IMR-90 (cell line): ENCODE measurements around the gene TRAPPC12. TPM values are rescaled to one million over a fixed set of nuclear protein-coding genes. Genes with fewer than 3 reads are reported as not detected.

Experiments used
- ATAC-seq: fragments of 200-7000 bp; cut with Tn5 transposase; 2 replicates; pipeline ENCODE4 v1.9.1; 2020; ENCODE audit warnings: low read depth, mild to moderate bottlenecking, moderate library complexity
- BruUV-seq: library from RNA; stranded (reverse); fragments of 400-500 nt; replicated peaks from 2 replicates; lab custom pipeline; 2021; lab: Mats Ljungman, UMichigan
- CTCF ChIA-PET: fragments of 300-600 bp; formaldehyde crosslinking; extraction: SDS; loops from one replicate; lab custom pipeline; 2021; ENCODE audit warnings: antibody characterized with exemption; lab: Yijun Ruan, JAX
- POLR2A ChIA-PET: fragments of 300-600 bp; sonication (Branson Sonifier 250); formaldehyde crosslinking; loops from one replicate; lab custom pipeline; 2022; ENCODE audit warnings: antibody characterized with exemption; ENCODE audit not compliant: unreplicated experiment; lab: Charles Lee
- DNase-seq: peaks from one replicate; pipeline ENCODE4 v3.0.0; 2013
- H2AFZ ChIP-seq: replicated peaks from 2 replicates; pipeline ENCODE3; 2013; ENCODE audit warnings: low read length, mild to moderate bottlenecking; ENCODE audit not compliant: poor library complexity
- H2AK5ac ChIP-seq: 2 replicates; pipeline ENCODE4 v1.6.1; 2013; ENCODE audit warnings: low read depth, low read length, inconsistent platforms
- H2AK9ac ChIP-seq: replicated peaks from 2 replicates; pipeline ENCODE3; 2013; ENCODE audit warnings: mild to moderate bottlenecking, low read depth, low read length, moderate library complexity; ENCODE audit not compliant: poor library complexity
- H2BK120ac ChIP-seq: 2 replicates; pipeline ENCODE4 v1.6.1; 2013; ENCODE audit warnings: low read depth, low read length, inconsistent platforms
- H2BK15ac ChIP-seq: 3 replicates; pipeline ENCODE4 v1.6.1; 2013; ENCODE audit warnings: low read depth, low read length, inconsistent platforms
- H2BK20ac ChIP-seq: 2 replicates; pipeline ENCODE4 v1.6.1; 2013; ENCODE audit warnings: low read depth, mild to moderate bottlenecking, inconsistent platforms, low read length, moderate library complexity
- H2BK5ac ChIP-seq: 2 replicates; pipeline ENCODE4 v1.6.1; 2013; ENCODE audit warnings: mild to moderate bottlenecking, low read depth, low read length, inconsistent platforms; ENCODE audit not compliant: poor library complexity, severe bottlenecking
- H3K14ac ChIP-seq: replicated peaks from 2 replicates; pipeline ENCODE4 v1.6.1; 2013; ENCODE audit warnings: low read depth, low read length, inconsistent platforms
- H3K18ac ChIP-seq: 2 replicates; pipeline ENCODE4 v1.6.1; 2013; ENCODE audit warnings: low read depth, low read length, control low read depth
- H3K23ac ChIP-seq: 2 replicates; pipeline ENCODE4 v1.6.1; 2013; ENCODE audit warnings: low read depth, low read length, inconsistent platforms
- H3K27ac ChIP-seq: 2 replicates; pipeline ENCODE4 v1.5.1; 2013; ENCODE audit warnings: mild to moderate bottlenecking, control low read depth, low read length; ENCODE audit not compliant: insufficient read depth
- H3K27me3 ChIP-seq: 2 replicates; pipeline ENCODE4 v1.6.1; 2013; ENCODE audit warnings: low read length; ENCODE audit not compliant: control insufficient read depth, insufficient read depth
- H3K36me3 ChIP-seq: 2 replicates; pipeline ENCODE4 v1.6.1; 2013; ENCODE audit warnings: low read length, mixed read lengths; ENCODE audit not compliant: control insufficient read depth, insufficient read depth
- H3K4ac ChIP-seq: 2 replicates; pipeline ENCODE4 v1.6.1; 2013; ENCODE audit warnings: low read depth, low read length, inconsistent platforms
- H3K4me1 ChIP-seq: 2 replicates; pipeline ENCODE4 v1.6.1; 2013; ENCODE audit warnings: low read length, mixed read lengths; ENCODE audit not compliant: control insufficient read depth, insufficient read depth
- H3K4me2 ChIP-seq: 2 replicates; pipeline ENCODE4 v1.6.1; 2013; ENCODE audit warnings: low read depth, mild to moderate bottlenecking, control low read depth, low read length, moderate library complexity
- H3K4me3 ChIP-seq: 2 replicates; pipeline ENCODE4 v1.5.1; 2013; ENCODE audit warnings: low read depth, mild to moderate bottlenecking, control low read depth, low read length, moderate library complexity; ENCODE audit not compliant: insufficient read depth
- H3K56ac ChIP-seq: 2 replicates; pipeline ENCODE4 v1.6.1; 2013; ENCODE audit warnings: low read length, inconsistent platforms; ENCODE audit not compliant: insufficient read depth; ENCODE audit errors: extremely low read depth
- H3K79me1 ChIP-seq, 2 experiments: 2 replicates each; pipeline ENCODE4 v1.6.1; 2013; ENCODE audit warnings: low read length in 2 of 2, inconsistent platforms in 1 of 2, low read depth in 1 of 2
- H3K9ac ChIP-seq: 2 replicates; pipeline ENCODE4 v1.6.1; 2013; ENCODE audit warnings: low read depth, low read length, control low read depth
- H3K9me1 ChIP-seq: 2 replicates; pipeline ENCODE4 v1.6.1; 2013; ENCODE audit warnings: low read length, inconsistent platforms; ENCODE audit not compliant: insufficient read depth
- H3K9me3 ChIP-seq: 2 replicates; pipeline ENCODE4 v1.6.1; 2013; ENCODE audit warnings: low read length; ENCODE audit not compliant: control insufficient read depth, insufficient read depth
- H4K20me1 ChIP-seq: 2 replicates; pipeline ENCODE4 v1.6.1; 2013; ENCODE audit warnings: low read length, inconsistent platforms; ENCODE audit not compliant: insufficient read depth
- H4K5ac ChIP-seq: 2 replicates; pipeline ENCODE4 v1.6.1; 2013; ENCODE audit warnings: mild to moderate bottlenecking, low read depth, low read length, control low read depth
- H4K8ac ChIP-seq, 2 experiments: 2 replicates each; pipeline ENCODE4 v1.6.1; 2013; ENCODE audit warnings: low read depth in 2 of 2, low read length in 2 of 2, control low read depth in 1 of 2, inconsistent platforms in 1 of 2
- H4K91ac ChIP-seq: 2 replicates; pipeline ENCODE4 v1.6.1; 2013; ENCODE audit warnings: low read depth, low read length, inconsistent platforms; ENCODE audit not compliant: insufficient read depth
- BHLHE40 ChIP-seq: fragments of 150-350 bp; IDR thresholded peaks from 2 replicates; pipeline ENCODE4 v1.6.1; 2016; ENCODE audit warnings: mild to moderate bottlenecking, low read depth, low read length
- CEBPB ChIP-seq: IDR thresholded peaks from 2 replicates; pipeline ENCODE4 v1.6.1; 2012; ENCODE audit warnings: low read depth, low read length, improper control_type of control experiment
- CHD1 ChIP-seq: IDR thresholded peaks from 2 replicates; pipeline ENCODE4 v1.6.1; 2012; ENCODE audit warnings: low read depth, low read length, improper control_type of control experiment
- CTCF ChIP-seq: conservative IDR thresholded peaks from 2 replicates; pipeline ENCODE4 v1.5.1; 2012; ENCODE audit warnings: mild to moderate bottlenecking, low read depth, low read length, improper control_type of control experiment
- FOS ChIP-seq: fragments of 150-350 bp; IDR thresholded peaks from 2 replicates; pipeline ENCODE4 v1.6.1; 2016; ENCODE audit warnings: low read depth, low read length
- MAFK ChIP-seq: IDR thresholded peaks from 2 replicates; pipeline ENCODE4 v1.6.1; 2012; ENCODE audit warnings: low read depth, low read length, improper control_type of control experiment
- MAZ ChIP-seq: IDR thresholded peaks from 2 replicates; pipeline ENCODE4 v1.6.1; 2012; ENCODE audit warnings: low read depth, mild to moderate bottlenecking, low read length, improper control_type of control experiment, moderate library complexity, borderline replicate concordance
- MXI1 ChIP-seq: IDR thresholded peaks from 2 replicates; pipeline ENCODE4 v1.6.1; 2012; ENCODE audit warnings: low read depth, mild to moderate bottlenecking, low read length, moderate library complexity, borderline replicate concordance
- NFE2L2 ChIP-seq: fragments of 150-350 bp; IDR thresholded peaks from 2 replicates; pipeline ENCODE4 v1.6.1; 2016; ENCODE audit warnings: low read depth, mild to moderate bottlenecking, low read length
- POLR2A ChIP-seq: IDR thresholded peaks from 2 replicates; pipeline ENCODE4 v1.6.1; 2012; ENCODE audit warnings: mild to moderate bottlenecking, low read depth, low read length
- RAD21 ChIP-seq: IDR thresholded peaks from 2 replicates; pipeline ENCODE4 v1.6.1; 2012; ENCODE audit warnings: low read length, improper control_type of control experiment
- RCOR1 ChIP-seq: IDR thresholded peaks from 2 replicates; pipeline ENCODE4 v1.6.1; 2012; ENCODE audit warnings: mild to moderate bottlenecking, low read length, improper control_type of control experiment; ENCODE audit not compliant: insufficient replicate concordance
- RFX5 ChIP-seq: IDR thresholded peaks from 2 replicates; pipeline ENCODE4 v1.8.0; 2012; ENCODE audit warnings: low read depth, mild to moderate bottlenecking, low read length, moderate library complexity
- SMC3 ChIP-seq: fragments of 150-350 bp; IDR thresholded peaks from 2 replicates; pipeline ENCODE4 v1.6.1; 2016; ENCODE audit warnings: low read depth, mild to moderate bottlenecking, antibody characterized with exemption, low read length, moderate library complexity
- USF2 ChIP-seq: fragments of 150-350 bp; IDR thresholded peaks from 2 replicates; pipeline ENCODE4 v1.6.1; 2017; ENCODE audit warnings: mild to moderate bottlenecking, antibody characterized with exemption, low read length, low read depth
- WGBS, 2 experiments: methylation state at CpG; one replicate each; pipeline versions ENCODE4 v1.1.5 to v1.1.7; 2013; ENCODE audit warnings: missing lambda C conversion rate in 2 of 2; ENCODE audit not compliant: insufficient read length in 1 of 2; ENCODE audit errors: extremely low coverage in 2 of 2; 5-methylcytosine and 5-hydroxymethylcytosine counted together
- dilution Hi-C: fragments of 300-500 bp; cut with HindIII; formaldehyde crosslinking; loops from one replicate; pipeline ENCODE4 v1.14.3; 2018; ENCODE audit warnings: low sequenced_read_pairs; ENCODE audit not compliant: unreplicated experiment
- in situ Hi-C: fragments of 300-500 bp; cut with MboI; formaldehyde crosslinking; loops from 3 replicates; pipeline ENCODE4 v1.14.3; 2019; ENCODE audit warnings: low sequenced_read_pairs, inconsistent platforms, mixed read lengths
- intact Hi-C: fragments of 100-400 bp; cut with micrococcal nuclease; formaldehyde crosslinking; loops from 2 replicates; pipeline ENCODE4 v1.10.0; 2022
- polyA plus RNA-seq, 3 experiments: library from polyadenylated mRNA; depleted of rRNA; stranded (reverse); fragments of >200 nt; gene quantifications; 2 replicates each; pipeline ENCODE4 v1.2.3, GENCODE V29; 2012; ENCODE audit warnings: low replicate concordance in 1 of 3
- total RNA-seq: library from RNA; depleted of rRNA; stranded (reverse); fragments of >200 nt; gene quantifications from 2 replicates; pipeline ENCODE4 v1.2.3, GENCODE V29; 2012
- TF ChIP-seq, protein P1 (sequence below): fragments of 150-350 bp; IDR thresholded peaks from 2 replicates; pipeline ENCODE4 v1.6.1; 2016; ENCODE audit warnings: low read depth, mild to moderate bottlenecking, low read length, moderate library complexity, borderline replicate concordance

TRAPPC12 gene
- total and polyA plus RNA-seq, 2 of the 4 experiments (the other 2 are of a cell fraction) = 25.8 to 69.9 TPM

DNA sequence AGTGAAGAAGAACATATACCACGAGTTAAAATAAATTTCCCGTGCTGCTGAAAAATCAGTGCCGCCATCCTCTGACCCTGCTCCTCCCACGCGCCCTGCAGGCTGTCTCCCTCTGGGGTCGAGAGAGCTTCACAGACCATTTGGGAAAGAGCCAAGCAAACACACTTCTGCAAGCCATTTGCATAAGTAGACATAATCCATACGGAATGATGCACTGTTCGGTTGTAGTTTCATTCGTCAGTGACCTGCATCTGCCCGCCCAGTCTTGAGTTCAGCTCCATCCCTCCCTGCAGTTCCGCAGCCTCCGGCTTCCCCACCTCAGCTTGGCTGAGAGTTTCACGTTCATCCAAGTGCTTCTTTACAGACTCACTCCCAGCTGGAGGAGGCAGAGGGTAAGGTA is 69.6 kb downstream of the TRAPPC12 start:
- dilution Hi-C loops (no loop called here), in situ Hi-C loops (no loop called here), intact Hi-C loops (no loop called here)
- Histone ChIP-seq H2AK5ac (no peak overlapping the region), H3K23ac (no peak overlapping the region), H3K4me3 (no peak overlapping the region), H3K9me3 (peaks cover 4% of the 10 kb centered on the region; the same call in 1 of the 2 replicates), H3K9me1 (no peaks in the 10 kb centered on the region; the same call in 1 of the 2 replicates), H3K4me2 (no peak overlapping the region), H3K27ac (no peak overlapping the region), H2AFZ (no peak overlapping the region), H2BK5ac (no peak overlapping the region), H3K36me3 (peaks cover 48% of the 10 kb centered on the region), H4K5ac (no peak overlapping the region), H3K9ac (no peak overlapping the region), H4K20me1 (no peaks in the 10 kb centered on the region; the same call in 1 of the 2 replicates), H2BK15ac (no peak overlapping the region), H3K18ac (no peak overlapping the region), H3K79me1 (peaks cover 4 to 10% of the 10 kb centered on the region in 2 experiments; a peak in 2 of 4 replicates), H3K27me3 (no peaks in the 10 kb centered on the region), H2BK20ac (no peak overlapping the region), H3K4me1 (no peaks in the 10 kb centered on the region), H4K8ac (no peak overlapping the region), H2BK120ac (no peak overlapping the region), H4K91ac (no peak overlapping the region), H3K4ac (no peak overlapping the region), H2AK9ac (no peak overlapping the region), H3K56ac (no peak overlapping the region), H3K14ac (no peak overlapping the region)
- no peak for DNase-seq
- BruUV-seq = no TSS peak
- ATAC-seq = peak; percentile 14; the same call in 1 of the 2 replicates
- 57% methylated on average over 4 of the region's 13 CpGs; no CpG with 5 or more reads in 1 of the 2 experiments for WGBS, 2 experiments
- ChIA-PET CTCF (interaction anchor here (1.6 kb wide), 1 partner anchor 25 kb away, joined by 7 read pairs; no protein-coding TSS in a partner anchor), POLR2A (no interaction called here)
- TF ChIP-seq MXI1 (no peak), USF2 (no peak), RCOR1 (no peak), MAZ (no peak), MAFK (no peak), CHD1 (no peak), BHLHE40 (no peak), POLR2A (no peak), CTCF (no peak), NFE2L2 (no peak), RFX5 (no peak), SMC3 (no peak), FOS (no peak), CEBPB (no peak), RAD21 (no peak)
- TF ChIP-seq, protein P1, sequence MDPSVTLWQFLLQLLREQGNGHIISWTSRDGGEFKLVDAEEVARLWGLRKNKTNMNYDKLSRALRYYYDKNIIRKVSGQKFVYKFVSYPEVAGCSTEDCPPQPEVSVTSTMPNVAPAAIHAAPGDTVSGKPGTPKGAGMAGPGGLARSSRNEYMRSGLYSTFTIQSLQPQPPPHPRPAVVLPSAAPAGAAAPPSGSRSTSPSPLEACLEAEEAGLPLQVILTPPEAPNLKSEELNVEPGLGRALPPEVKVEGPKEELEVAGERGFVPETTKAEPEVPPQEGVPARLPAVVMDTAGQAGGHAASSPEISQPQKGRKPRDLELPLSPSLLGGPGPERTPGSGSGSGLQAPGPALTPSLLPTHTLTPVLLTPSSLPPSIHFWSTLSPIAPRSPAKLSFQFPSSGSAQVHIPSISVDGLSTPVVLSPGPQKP = no peak
